ENCODE results near the gene LTBP2. TPM values are rescaled to one million over a fixed set of nuclear protein-coding genes. Genes with fewer than 3 reads are reported as not detected.

LTBP2 gene
- total RNA-seq, 1 donor from 2014 or later, result 6.6 TPM

DNA sequence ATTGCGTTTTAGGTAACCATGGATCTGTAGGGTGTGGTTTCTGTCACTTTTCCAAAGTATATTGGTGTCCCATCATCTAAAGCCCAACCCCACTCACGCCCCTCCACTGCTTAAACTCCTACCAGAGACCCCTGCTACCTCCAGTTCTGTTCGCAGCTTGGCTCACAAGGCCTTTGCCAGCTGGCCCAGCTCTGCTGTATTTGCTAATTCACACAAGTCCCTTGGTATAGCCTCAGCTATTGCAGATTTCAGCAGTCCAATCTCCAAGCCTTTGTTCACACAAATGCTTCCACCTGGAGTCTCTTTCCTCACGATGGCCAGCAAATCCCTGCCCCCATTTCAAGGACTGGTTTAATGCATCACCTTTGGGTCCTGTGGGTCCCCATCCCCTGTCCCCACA lies 94.3 kb downstream of the LTBP2 start:
- DNase-seq (ENCODE audit: low read depth) (no peak), FAIRE-seq (no peak)
- TF ChIP-seq, protein P1, sequence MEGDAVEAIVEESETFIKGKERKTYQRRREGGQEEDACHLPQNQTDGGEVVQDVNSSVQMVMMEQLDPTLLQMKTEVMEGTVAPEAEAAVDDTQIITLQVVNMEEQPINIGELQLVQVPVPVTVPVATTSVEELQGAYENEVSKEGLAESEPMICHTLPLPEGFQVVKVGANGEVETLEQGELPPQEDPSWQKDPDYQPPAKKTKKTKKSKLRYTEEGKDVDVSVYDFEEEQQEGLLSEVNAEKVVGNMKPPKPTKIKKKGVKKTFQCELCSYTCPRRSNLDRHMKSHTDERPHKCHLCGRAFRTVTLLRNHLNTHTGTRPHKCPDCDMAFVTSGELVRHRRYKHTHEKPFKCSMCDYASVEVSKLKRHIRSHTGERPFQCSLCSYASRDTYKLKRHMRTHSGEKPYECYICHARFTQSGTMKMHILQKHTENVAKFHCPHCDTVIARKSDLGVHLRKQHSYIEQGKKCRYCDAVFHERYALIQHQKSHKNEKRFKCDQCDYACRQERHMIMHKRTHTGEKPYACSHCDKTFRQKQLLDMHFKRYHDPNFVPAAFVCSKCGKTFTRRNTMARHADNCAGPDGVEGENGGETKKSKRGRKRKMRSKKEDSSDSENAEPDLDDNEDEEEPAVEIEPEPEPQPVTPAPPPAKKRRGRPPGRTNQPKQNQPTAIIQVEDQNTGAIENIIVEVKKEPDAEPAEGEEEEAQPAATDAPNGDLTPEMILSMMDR (IDR thresholded peaks at IDR 0.05; ENCODE audit: insufficient read depth, low read length, severe bottlenecking), result no peak
- no peaks in the 10 kb centered on the region for H3K36me3 ChIP-seq (ENCODE audit: control insufficient read depth, insufficient read depth, low read length)
- H3K4me3 ChIP-seq (ENCODE audit: low read depth, low read length), result no peak overlapping the region
- no peaks in the 10 kb centered on the region for H3K27me3 ChIP-seq (ENCODE audit: control insufficient read depth, insufficient read depth, low read length)

DNA sequence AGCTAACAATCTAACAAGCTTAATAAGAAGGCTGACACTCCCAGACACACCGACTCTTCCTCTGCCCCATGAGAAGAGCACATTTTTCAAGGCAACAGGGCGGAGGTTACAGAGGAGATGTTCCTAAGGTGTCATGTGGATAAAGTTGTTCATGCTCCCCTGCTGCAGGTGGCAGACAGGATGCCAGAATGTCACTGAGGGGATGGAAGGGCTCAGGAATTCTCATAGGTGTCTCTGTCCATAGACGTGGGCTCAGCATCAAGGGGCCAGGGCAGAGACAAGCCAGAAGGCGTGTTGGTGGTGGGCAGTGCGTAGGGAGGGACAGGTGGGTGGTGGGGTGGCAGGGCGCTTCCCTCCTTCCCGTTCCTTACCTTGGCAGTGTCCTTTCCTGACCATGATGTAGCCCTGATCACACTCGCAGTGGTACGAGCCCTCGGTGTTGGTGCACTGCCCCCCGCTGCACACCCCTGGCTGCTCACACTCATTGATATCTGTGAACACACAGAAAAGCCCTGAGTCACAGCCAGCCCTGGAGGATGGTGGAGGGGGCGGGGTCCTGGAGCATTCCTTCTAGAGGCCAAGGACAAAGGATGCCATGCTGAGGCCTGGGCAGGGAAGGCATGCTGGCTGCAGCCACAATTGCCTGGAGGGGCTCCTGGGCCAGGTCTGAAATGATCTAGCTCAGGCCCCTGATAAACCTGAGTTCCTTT lies 95.4 kb downstream of the LTBP2 start:
- DNase-seq (ENCODE audit: low read depth) (peak; percentile 49), FAIRE-seq (no peak)
- no peak overlapping the region for H3K4me3 ChIP-seq (ENCODE audit: low read depth, low read length)
- no peaks in the 10 kb centered on the region for H3K36me3 ChIP-seq (ENCODE audit: control insufficient read depth, insufficient read depth, low read length)
- H3K27me3 ChIP-seq (ENCODE audit: control insufficient read depth, insufficient read depth, low read length), result no peaks in the 10 kb centered on the region
- TF ChIP-seq, protein P1 (IDR thresholded peaks at IDR 0.05; ENCODE audit: insufficient read depth, low read length, severe bottlenecking), result no peak

DNA sequence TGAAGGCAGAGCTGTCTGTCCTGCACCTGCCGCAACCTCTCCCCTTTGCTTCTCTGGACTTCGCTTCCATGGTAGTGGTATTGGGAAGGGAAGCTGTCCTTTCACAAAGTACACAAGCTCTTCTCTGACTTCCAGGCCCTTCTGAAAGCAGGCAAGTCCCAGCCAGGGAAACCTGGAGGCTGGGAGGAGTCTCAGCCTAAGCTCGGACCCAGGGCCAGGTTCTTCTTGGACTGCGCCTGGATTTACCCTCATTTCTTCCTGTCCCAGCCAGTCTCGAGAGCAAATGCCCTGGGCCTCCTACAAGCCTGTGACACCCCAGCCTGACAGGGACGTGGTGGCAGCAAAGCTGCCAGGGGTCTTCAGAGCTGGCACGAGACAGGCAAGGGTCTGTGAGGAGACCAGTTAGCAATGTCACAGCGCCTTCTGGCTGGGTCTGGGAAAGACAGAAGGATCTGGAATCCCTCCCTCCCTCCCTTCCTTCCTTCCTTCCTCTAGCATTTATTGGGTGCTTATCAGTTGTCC lies 96.1 kb downstream of the LTBP2 start:
- Histone ChIP-seq H3K36me3 (ENCODE audit: control insufficient read depth, insufficient read depth, low read length) (no peaks in the 10 kb centered on the region), H3K27me3 (ENCODE audit: control insufficient read depth, insufficient read depth, low read length) (no peaks in the 10 kb centered on the region), H3K4me3 (ENCODE audit: low read depth, low read length) (no peak overlapping the region)
- FAIRE-seq, result no peak
- no peak for DNase-seq (ENCODE audit: low read depth)
- TF ChIP-seq, protein P1 (IDR thresholded peaks at IDR 0.05; ENCODE audit: insufficient read depth, low read length, severe bottlenecking), result no peak

DNA sequence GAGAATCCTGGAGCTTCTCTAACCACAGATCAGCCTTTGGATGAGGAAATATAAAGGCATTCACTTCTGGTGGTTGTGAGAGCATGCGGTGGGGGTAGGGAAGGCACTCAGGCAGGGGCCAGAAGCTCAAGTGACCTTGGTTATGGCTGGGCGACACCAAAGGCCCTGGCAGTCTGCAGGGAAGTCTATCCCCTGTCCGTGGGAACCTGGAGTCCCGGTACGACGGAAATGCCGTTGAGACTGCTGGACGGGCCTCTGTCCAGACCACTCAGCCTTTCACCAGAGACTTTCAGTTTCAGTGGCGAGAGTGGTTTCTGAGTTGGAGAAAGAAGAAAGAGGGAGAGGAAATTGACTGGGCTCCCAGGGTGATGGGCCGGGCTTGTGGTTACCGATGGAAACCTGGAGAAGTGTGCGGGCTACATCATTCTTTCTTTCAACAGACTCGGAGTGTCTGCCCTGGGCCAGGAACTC lies 97.5 kb downstream of the LTBP2 start:
- peak; percentile 13 for FAIRE-seq
- no peaks in the 10 kb centered on the region for H3K36me3 ChIP-seq (ENCODE audit: control insufficient read depth, insufficient read depth, low read length)
- peak; percentile 60 for DNase-seq (ENCODE audit: low read depth)
- H3K27me3 ChIP-seq (ENCODE audit: control insufficient read depth, insufficient read depth, low read length), result no peaks in the 10 kb centered on the region
- H3K4me3 ChIP-seq (ENCODE audit: low read depth, low read length), result no peak overlapping the region
- TF ChIP-seq, protein P1 (IDR thresholded peaks at IDR 0.05; ENCODE audit: insufficient read depth, low read length, severe bottlenecking), result no peak

DNA sequence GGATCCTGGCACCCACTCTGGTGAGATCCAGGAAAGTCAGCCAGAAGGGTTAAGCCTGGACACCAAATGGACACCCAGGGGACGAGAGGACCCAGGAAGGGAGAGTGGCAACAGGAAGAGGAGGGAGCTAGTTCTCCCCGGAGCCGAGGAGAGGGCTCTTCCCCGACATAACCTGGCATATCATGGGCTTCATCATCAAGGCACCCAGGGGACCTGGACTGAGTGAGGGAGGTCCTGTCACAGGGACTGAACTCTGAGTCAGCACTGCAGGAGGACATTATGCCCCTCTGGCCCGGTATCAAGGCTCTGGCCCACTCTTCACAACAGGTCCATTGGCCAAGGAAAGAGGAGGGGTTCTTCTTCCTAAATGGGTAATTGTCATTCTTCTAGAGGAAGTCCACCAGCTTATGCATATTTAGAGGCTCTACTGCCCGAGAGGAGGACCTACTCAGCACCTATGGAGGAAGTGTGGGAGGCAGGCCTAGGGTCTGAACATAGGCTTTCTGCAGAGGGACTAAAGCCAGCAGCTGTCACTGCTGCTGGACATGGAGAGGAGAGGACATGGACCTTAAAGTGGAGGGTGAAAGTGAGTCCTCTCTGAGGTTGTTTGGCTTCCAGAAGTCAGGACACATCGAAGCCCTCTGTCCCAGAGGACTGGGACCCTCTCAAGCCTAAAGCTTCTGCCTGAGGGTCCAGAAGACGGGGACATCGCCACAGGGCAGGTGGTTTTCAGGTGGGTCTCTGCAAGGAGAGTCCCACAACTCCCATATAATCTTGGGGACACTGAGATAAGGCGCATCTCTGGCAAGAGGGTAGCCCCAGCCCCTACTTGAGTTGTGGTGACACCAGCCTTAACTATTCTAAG lies 99.8 kb downstream of the LTBP2 start:
- DNase-seq (ENCODE audit: low read depth) (no peak), FAIRE-seq (no peak)
- H3K27me3 ChIP-seq (ENCODE audit: control insufficient read depth, insufficient read depth, low read length), result no peaks in the 10 kb centered on the region
- H3K36me3 ChIP-seq (ENCODE audit: control insufficient read depth, insufficient read depth, low read length), result no peaks in the 10 kb centered on the region
- TF ChIP-seq, protein P1 (IDR thresholded peaks at IDR 0.05; ENCODE audit: insufficient read depth, low read length, severe bottlenecking), result no peak
- H3K4me3 ChIP-seq (ENCODE audit: low read depth, low read length), result no peak overlapping the region

Measured in bronchial epithelial cell (primary cell).